NOMO-1 (cell line): ENCODE results near the gene OR52I1.

Experiments used
- DNase-seq, 2 experiments: peaks; one replicate each; lab custom pipeline; 2025; ENCODE audit not compliant: unreplicated experiment in 2 of 2; lab: John Stamatoyannopoulos, UW

Gene OR52I1, protein sequence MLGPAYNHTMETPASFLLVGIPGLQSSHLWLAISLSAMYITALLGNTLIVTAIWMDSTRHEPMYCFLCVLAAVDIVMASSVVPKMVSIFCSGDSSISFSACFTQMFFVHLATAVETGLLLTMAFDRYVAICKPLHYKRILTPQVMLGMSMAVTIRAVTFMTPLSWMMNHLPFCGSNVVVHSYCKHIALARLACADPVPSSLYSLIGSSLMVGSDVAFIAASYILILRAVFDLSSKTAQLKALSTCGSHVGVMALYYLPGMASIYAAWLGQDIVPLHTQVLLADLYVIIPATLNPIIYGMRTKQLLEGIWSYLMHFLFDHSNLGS

DNA sequence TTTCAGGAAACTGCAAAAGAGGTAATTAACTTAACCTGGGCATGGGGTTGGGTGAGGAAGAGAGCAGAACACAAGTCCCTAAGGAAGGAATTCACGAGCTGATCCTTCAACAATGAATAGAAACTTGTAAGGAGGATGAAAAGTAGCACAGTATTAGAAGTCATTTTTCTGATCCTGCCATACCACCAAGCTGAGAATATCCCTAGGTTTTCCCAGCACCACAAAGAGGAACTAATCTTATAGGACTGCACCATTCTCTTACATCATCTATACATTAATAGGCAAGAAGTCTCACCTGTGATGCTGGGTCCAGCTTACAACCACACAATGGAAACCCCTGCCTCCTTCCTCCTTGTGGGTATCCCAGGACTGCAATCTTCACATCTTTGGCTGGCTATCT is at the start of gene OR52I1:
Gene OR52I1, plus strand, starts transcription at position 301 of the 400 bp plus-strand sequence. Its CDS starts 0 bp downstream, at position 301.
- no peak for DNase-seq

DNA sequence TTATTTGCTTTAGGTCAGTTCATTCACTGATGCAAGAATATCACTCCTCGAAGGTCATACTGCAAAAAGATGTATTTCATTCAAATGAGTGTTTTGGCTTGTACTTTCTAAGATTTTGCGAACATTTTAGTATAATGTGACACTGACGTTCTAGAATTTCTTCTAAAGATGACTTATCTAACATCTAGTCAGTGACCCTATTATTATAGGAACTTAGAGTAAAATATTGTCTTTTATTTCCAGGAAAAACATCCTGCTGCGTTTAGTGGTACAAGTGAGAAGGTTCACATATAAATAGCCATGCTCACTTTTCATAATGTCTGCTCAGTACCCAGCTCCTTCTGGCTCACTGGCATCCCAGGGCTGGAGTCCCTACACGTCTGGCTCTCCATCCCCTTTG is 48.9 kb upstream of the OR52I1 start, which contains the start of gene OR52M1:
Gene OR52M1, plus strand, starts transcription at position 301 of the 400 bp plus-strand sequence. Its CDS starts 0 bp downstream, at position 301.
- DNase-seq, result no peak

DNA sequence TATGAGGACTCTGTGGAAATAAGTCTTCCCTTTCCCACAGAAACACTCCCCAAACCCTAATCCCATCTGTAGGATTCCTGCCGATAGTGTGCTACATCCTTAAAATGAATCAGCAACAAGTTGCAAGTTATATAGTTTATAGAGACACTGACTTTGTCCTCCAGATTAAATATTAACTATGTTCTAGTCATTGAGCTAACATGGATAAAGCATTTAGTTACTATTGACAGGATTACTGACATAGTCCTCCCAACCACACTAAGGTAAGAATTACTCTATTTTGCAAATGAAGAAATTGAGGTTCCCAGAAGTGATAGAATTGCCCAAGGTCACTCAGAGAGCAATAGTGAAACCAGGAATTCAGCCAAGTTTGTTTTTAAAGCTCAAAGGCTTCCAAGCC is 47.0 kb upstream of the OR52I1 start:
- DNase-seq, result no peak

DNA sequence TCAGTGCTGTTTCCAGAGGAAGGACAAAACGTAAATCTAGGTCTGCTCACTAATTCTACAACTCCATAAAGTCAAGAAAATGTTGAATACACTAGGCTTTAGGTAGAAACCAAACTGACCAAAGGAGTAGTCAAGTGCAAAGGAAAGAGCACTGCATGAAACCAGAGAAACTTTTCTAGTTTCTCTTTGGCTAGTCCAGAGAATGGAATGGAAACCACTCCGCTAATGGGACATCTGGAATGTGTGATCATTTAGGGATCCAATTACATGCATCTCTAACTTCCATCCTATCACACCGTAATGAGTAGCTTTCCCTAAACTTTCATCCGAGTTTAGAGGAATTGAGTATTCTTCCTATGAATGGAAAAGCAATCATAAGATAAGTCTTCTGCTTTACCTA is 46.4 kb upstream of the OR52I1 start:
- no peak for DNase-seq

DNA sequence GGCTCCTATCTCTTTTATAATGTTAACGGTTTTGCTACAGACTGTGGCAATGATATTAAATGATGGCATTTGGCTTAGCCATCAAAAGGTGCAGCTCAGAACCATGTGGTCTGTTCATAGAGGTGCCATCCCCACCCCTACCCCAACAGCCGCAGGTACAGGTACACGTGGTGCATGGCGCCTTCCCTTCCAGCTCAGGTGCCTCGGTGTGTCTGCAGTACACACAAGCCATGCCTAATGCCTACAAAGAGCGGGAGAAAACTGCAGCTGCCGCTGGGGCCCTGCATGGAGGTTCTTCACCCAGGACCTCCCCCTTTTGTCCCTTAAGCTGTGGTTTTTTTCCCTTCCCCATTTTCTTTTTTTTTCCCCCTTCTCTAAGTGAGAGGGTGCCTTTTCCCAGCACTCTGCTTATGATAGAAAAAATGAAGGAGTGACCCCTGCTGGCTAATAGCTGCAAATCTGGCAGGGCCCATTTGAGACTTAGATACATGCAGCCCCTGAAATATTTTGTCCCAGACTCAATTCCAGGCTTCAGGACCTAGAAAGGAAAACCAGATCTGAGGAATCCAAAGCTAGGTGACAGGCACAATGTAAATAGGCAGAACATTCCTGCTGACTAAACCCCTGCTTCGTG is 42.4 kb upstream of the OR52I1 start:
- DNase-seq, result no peak

DNA sequence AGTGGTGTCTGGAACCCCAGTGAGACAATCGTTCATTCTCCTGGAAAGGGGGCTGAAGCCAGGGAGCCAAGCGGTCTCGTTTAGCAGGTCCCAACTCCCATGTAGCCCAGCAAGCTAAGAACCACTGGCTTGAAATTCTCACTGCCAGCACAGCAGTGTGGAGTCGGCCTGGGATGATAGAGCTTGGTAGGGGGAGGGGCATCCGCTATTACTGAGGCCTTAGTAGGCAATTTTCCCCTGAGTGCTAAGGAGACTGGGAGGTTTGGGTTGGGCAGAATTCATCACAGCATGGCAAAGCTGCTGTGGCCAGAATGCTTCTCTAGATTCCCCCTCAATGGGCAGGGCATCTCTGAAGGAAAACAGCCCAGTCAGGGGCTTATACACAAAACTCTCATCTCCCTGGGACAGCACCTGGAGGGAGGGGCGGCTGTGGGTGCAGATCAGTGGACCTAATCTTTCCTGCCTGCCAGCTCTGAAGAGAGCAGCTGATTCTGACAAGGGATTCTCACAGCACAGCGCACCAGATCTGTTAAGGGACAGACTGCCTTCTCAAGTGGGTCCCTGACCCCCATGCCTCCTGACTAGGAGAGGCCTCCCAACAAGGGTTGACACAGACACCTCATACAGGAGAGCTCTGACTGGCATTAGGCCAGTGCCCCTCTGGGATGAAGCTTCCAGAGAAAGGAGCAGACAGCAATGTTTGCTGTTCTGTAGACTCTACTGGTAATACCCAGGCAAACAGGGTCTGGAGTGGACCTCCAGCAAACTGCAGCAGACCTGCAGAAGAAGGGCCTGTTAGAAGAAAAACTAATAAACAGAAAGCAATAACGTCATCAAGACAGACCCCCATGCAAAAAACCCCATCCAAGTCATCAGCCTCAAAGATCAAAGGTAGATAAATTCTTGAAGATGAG is 34.1 kb upstream of the OR52I1 start:
- DNase-seq, result no peak

DNA sequence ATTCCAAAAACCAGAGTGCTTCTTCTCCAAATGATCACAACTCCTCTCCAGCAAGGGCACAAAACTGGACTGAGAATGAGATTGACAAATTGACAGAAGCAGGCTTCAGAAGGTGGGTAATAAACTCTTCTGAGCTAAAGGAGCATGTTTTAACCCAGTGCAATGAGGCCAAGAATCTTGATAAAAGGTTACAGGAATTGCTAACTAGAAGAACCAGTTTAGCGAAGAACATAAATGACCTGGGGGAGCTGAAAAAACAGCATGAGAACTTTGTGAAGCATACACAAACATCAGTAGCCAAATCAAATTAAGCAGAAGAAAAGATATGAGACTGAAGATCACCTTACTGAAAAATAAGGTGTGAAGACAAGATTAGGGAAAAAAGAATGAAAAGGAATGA is 33.4 kb upstream of the OR52I1 start:
- DNase-seq, result no peak

DNA sequence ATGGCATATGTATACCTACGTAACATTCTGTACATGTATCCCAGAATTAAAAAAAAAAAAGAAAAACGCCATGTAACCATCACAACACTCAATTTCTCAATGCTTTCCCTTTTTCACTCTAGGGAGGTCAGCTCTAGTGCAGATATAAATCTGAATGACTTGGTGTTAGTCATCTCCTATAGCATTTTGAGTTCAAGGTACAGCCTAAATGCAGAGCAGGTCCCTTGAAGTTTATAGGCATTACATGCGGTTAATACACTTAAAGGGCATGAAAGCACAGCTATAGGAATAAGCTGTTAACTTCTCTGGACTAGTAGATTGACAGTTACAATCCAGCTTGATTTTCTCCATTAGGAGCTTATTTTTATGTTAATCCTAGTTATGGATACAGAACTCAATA is 28.5 kb upstream of the OR52I1 start:
- DNase-seq, result no peak

DNA sequence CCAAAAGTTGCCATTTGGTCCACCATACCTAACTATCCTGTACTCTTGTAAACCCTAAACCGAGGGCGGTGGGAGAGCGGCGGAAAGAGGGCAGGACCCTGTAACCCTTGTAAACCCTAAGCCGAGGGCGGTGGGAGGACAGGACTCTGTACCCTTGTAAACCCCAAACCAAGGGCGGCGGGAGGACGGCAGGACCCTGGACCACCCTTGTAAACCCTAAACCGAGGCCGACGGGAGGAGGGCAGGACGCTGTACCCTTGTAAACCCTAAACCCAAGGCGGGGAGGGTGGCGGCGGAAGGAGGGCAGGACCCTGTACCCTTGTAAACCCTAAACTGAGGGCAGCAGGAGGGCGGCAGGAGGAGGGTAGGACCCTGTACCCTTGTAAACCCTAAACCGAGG is 24.8 kb upstream of the OR52I1 start:
- no peak for DNase-seq

DNA sequence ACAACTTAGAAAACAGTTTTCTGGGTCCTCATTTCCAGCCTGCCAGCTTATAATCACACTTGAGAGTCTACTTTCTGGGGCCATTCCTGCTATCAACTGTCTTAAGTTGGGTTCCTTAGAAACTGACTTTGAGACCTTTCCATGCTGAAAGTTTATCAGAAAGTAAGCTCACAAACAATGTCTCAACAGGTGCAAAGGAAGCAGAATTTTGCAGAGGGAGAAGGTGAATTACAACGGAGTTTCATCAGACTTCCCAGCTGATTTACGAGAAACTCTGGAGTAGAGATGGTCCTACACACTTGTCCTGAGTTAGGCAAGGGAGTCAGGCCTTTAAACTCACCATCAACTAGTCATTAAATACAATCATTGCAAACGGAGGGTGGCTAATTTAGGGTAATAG is 17.0 kb upstream of the OR52I1 start:
- no peak for DNase-seq

DNA sequence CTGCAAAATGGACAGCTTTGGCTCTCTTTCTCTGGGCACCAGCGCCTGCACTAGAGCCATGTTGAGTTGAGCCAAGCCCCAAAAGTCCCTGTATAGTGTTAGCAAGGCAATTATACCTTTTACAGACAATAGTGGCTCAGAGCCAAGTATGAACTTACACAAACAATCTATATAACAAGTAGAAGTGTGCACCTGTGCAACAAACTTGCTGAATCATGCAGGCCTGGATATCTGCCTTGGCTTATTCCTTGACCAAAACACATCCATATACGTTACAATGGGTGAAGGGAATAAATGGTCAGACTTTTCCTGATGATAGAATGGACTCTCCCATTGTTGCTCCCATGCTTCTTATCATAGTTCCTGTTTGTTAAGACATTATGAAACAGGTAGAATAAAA is 16.1 kb upstream of the OR52I1 start:
- no peak for DNase-seq

DNA sequence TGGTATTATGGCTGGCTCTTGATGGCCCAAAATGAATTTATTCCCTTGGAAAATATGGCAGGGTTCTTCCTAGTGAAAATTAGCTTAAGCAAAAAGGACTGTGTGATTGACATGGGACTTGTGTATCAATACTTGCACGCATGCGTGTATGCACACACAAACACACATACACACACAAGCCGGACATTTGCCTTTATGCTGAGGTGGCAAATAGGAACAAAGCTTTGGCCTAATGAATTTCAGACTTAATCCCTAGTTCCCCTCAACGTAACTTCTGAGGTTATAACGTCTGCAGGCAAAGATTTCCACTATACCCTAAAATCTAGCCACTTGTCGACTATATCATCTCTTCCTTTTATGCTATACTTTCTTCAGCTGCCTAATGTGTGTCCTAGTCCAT is 15.2 kb upstream of the OR52I1 start:
- DNase-seq, result no peak

DNA sequence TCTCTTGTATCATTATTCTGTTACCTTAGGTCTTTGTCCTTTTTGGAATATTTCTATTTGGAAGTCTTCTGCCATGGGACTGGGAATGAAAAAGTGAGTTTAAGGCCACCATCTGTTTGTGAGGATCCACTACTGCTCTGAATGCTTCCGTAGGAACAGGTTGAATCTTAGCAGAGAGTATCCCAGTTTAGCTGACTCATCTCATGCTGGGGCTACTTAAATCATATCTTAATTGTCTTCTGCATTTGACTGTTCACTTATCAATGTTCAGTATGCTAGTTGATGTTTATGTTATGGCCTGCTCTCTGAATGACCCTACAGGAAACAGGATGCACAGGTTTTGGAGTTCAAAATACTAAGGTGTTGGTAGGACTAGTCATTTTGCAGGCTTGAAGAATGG is 13.7 kb upstream of the OR52I1 start:
- DNase-seq, result no peak

DNA sequence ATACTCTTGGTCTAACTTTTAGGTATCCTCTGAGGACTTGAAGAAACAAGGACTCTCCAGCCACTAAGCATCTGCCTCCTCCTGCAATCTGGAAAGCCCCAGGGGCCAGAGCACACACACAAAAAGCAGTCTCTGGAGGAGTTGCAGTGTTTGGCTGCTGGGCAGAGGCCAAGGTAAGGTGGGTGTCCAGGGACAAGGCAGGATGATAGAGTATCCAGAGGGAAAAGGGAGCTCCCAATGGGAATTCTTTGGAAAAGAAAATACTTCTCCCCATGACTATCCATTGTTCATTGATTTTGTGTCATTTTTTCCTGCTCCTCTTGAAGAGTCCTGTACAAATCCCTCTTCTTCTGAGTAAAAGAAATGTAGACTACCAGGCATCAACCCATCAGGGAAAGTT is 12.4 kb upstream of the OR52I1 start, which contains the start of gene OR52I2:
Gene OR52I2, plus strand, starts transcription at position 301 of the 400 bp plus-strand sequence.
- no peak for DNase-seq

DNA sequence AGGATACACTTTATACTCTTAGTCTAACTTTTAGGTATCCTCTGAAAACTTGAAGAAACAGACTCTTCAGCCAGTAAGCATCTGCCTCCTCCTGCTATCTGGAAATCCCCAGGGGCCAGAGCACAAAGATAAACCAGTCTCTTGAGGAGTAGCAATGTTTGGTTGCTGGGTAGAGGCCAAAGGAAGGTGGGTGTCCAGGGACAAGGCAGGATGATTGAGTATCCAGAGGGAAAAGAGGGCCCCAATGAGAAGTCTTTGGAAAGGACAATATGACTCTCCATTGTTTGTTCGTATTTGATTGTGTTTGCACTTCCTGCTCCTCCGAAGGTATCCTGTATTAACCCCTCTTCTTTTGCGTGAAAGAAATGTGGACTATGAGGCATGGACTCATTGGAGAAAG is 4.8 kb upstream of the OR52I1 start:
- DNase-seq, result no peak

DNA sequence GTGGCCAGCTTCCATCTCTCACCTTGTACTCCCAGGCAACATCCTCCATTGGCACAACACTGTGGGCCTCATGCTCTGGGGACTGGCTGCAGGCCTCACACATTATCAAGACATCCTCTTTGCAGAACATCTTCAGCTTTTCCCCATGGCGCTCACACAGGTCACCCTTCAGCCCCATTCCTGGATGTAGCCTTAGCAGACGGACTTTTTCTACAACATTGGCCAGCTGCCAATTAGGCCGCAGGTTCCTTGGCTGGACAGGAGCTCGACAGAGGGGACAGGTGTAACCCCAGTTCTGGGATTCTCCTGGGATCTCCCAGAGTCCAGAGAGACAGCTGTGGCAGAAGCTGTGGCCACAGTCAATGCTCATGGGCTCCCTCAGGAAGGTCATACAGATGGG is 11.2 kb downstream of the OR52I1 start:
- DNase-seq, result no peak

DNA sequence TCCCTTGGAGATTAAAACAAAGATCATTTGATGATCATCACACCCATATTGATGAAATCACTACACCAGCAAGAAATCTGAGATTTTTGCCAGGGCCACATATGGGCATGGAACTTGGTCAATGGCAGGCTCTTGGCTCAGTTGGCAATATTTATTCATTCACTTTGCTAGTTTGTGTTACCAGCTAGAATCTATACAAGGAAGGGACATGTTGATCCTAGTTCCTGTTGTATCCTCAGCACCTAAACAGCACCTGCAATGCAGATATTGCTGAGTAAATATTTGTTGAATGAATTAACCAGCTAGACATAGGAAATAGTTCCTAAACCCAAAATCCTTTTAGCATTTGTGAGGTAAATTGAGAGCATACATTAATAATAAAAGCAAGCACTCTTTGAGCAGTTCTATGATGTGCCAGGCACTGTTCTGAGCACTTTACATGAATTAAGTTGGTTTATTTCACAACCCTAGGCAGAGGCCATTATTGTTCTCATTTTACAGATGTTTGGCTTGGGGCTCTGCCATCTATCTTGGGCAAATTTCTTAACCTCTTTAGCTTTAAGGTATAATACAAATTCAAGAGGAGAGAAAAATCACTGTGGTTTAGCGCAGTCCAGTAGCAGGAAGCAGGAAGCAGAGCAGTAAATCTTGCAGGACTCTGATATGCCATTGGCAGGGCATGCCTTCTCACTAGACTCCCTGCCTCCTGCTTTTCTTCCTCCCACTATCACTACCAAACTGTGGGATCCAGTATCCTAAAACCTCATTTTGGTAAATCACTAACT is 12.6 kb downstream of the OR52I1 start:
- peak in 1 of 2 experiments; percentile 8 for DNase-seq

DNA sequence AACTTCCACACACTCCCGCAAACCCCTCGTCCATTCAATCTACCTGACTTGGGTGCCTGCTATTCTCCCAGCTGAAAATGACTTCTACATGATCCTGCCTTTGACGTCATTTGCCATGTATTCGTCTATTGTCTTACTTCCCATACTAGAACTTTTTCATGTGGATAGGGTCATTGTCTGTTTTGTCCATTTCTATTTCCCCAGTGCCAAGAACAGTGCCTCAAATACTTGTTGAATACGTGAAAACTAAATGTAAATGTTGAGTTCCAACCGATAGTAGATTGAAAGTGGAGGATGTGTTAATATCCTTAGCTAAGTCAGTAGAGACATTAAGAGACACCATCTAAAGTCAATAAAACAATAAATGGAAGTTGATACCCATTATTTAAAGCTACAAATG is 13.3 kb downstream of the OR52I1 start:
- no peak for DNase-seq

DNA sequence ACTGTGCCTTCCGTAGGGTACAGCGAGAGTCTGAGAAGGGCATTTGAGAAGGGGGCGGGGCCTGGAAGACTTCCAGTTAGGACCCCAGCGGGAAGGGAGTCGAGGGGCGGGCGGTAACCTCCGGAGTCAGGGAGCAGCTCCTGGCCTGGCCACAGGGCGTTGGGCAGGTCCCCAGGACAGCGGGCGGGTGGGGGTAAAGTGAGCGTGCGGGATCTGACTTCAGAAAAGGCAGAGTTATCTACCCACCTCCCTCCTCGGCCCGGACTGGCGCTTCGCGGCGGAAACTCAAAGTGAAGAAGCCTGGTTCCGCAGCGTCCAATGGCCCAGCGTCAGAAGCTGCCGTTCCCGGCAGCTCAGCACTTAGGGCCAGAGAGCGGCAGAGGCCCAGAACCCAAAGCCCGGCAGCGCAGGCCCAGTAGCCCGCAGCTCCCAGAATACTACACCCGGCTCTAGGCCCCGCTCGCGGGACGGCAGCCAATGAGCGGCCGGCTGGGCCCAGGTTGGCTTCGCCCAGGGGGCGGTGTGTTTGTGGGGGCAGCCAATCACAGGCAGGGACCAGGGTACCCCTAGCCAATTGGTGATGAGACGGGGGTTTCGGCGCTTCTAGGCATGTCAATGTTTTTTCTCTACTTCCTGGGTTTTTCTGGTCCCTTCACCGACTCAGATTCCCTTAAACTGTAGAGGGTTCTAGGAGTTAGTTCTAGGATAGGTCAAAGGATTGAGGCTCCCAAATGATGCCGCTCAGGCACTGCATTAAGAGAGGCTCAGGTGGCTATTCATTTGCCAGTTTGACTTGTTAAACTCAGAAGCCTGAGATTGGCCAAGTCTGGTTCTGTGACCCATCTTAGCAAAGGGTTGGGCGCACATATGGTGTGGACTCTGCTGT is 14.2 kb downstream of the OR52I1 start, which contains the start of gene TRIM68:
Gene TRIM68, minus strand, starts transcription at position 451 of the 886 bp plus-strand sequence. CDS start 2,727 bp downstream, outside the sequence.
- DNase-seq, result peak; percentile 89 to 94
